ENCODE data around the gene GSS.

GSS gene

GRCh38 chr20:34955231-34956040 lies at the start of gene GSS, which contains the start of gene MYH7B:
TSS of gene GSS (minus strand) at chr20:34955806. CDS start at chr20:34951852, 3,954 bp downstream.
TSS of gene MYH7B (plus strand) at chr20:34955868. CDS start at chr20:34978006, 22,138 bp downstream.
- DNase-seq: peak; percentile 94

- no peak for DNase-seq
Measured at GRCh38 chr20:35004749-35005462, 49.3 kb upstream of the GSS start.

DNA sequence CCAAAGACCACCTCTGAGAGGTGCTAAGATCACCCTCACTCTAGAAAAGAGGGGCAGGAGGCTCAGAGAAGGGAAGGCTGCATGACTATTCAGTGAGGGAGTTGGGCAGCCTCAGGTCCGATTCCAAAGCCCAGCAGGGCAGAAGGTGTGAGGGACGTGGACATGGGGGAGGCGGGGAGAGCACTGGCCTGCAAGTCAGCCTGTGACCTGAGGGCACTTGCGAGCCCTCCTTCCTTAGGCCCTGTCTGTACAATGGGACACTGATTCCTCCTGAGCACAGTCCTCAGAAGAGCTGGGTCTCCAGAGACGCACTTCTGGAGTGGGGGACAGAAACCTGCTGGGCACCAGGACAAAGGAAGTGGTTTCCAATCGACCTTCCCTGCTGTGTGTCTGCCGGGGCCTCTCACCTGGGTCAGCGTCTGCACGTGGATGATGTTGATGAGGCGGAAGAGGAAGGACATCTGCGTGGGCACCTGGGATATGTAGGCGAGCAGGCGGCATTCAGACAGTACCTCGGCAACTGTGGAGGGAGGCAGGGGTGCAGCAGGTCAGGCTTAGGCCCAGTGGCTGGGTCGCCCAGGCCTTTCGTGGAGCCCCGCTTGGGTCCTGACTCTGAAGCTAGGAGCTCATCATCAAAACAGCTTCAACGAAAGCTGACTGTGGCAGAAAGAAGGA lies 48.6 kb upstream of the GSS start:
- no peak for DNase-seq

DNA sequence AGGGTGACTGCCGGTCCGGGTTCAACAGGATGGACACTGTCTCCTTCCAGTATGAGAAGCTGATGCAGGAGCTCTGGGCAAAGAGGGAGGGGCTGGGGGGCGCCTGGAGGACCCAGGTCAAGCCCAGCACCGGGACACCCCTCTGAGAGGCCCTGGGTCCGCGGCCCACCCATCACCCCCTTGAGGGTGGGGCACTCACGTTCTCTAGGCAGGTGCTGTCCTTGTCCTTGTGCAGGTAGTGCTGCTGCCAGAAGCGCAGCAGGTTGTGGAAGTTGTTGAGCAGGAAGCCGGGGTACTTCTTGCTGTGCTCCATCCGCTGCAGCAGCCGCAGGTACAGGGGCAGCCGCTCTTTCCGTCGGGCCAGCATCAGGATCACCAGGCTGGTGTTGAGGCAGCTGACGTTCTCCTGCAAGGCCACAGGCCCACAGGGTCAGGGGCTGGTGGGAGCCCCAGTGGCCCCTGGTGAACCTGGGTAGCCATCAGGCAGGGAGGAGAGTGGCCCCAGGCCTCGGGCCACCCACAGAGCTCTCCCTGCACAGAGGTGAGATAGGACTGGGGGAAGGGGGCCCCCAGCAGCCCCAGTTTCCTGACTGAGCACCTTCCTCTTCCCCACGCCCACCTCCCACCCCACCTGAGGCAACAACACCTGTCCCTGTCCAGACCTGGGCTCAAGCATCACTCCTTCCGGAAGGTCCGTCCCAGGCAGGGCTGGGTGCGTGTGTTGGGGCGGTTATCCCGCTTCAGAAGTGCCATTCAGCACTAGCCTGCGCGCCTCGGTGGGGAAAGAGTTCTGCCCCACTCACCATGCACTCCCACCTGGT lies 47.8 kb upstream of the GSS start:
- no peak for DNase-seq

DNA sequence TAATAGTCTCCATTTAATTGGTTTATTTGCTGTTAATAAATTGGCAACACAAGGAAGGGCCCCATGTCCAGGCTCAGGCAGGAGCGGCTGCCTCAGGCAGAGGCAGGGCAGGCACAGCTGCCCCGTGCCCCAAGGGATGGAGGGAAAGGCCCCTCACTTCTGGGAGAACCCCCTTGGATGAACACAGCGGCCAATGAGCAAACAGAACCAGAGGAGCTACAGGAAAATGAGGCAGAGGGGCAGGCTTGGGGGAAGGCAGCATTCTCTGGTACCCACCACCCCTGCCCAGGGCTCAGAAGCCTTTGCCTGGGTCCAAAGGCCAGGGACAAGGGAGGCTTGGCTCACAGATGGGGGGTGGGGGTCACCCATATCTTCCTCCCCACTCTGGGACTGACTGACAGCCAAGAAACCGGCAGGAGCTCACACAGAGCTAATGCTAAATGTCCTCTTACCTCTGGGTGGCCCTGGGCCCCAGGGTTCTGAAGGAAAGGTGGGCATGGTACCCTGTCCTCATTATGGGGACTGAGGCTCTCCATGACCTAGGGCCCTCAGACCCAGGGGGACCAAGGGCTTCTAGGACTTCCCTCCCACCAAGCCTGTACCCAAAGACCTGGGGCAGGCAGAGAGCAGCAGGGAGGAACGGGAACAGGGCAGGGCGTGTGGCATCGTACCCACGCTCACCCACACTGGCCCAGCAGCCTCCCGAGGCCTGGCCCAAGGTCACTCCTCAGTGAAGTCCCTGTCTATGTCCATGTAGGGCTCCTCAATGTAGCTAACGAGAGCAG lies 47.0 kb upstream of the GSS start:
- DNase-seq: no peak

GRCh38 chr20:35001596-35002362 lies 46.2 kb upstream of the GSS start:
- no peak for DNase-seq

GRCh38 chr20:35000922-35001595 lies 45.5 kb upstream of the GSS start:
- DNase-seq: no peak

DNA sequence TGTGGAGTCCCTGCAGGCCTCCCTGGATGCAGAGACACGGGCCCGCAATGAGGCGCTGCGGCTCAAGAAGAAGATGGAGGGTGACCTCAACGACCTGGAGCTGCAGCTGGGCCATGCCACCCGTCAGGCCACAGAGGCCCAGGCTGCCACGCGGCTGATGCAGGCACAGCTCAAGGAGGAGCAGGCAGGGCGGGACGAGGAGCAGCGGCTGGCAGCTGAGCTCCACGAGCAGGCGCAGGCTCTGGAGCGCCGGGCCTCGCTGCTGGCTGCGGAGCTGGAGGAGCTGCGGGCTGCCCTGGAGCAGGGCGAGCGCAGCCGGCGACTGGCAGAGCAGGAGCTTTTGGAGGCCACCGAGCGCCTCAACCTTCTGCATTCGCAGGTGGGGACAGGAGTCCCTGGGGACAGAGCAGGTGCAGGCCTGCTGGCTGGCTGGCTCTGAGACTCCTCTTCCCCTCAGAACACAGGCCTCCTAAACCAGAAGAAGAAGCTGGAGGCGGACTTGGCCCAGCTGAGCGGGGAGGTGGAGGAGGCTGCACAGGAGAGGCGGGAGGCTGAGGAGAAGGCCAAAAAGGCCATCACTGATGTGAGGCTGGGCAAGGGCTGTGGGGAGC lies 44.8 kb upstream of the GSS start:
- no peak for DNase-seq

GRCh38 chr20:34999782-35000181 lies 44.2 kb upstream of the GSS start:
- no peak for DNase-seq

DNA sequence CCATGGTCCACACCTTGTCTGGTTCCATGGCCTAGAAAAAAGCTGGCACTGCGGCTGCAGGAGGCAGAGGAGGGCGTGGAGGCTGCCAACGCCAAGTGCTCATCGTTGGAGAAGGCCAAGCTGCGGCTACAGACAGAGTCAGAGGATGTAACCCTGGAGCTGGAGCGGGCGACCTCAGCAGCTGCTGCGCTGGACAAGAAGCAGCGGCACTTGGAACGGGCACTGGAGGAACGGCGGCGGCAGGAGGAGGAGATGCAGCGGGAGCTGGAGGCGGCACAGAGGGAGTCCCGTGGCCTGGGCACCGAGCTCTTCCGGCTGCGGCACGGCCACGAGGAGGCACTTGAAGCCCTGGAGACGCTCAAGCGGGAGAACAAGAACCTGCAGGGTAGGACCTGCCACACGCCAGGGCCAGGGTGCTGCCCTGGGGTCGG lies 43.4 kb upstream of the GSS start:
- DNase-seq: no peak

DNA sequence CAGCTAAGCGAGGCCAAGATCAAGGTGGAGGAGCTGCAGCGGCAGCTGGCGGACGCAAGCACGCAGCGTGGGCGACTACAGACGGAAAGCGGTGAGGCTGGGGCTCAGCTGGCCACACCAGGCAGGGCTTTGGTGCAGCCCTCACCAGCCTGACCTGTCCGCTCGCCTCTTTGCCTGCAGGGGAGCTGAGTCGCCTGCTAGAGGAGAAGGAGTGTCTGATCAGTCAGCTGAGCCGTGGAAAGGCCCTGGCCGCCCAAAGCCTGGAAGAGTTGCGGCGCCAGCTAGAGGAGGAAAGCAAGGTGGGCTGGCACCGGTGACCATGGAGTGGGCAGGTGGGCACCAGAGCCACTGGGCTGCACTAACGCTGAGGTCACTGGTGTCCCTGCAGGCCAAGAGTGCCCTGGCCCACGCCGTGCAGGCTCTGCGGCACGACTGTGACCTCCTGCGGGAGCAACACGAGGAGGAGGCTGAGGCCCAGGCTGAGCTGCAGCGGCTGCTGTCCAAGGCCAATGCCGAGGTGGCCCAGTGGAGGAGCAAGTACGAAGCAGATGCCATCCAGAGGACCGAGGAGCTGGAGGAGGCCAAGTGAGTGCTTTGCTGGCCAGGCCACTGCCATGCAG lies 42.8 kb upstream of the GSS start:
- no peak for DNase-seq

- DNase-seq: no peak
Measured at GRCh38 chr20:34997774-34998173, 42.2 kb upstream of the GSS start.

- DNase-seq: no peak
Measured at GRCh38 chr20:34997131-34997561, 41.5 kb upstream of the GSS start.

- DNase-seq: no peak
Measured at GRCh38 chr20:34996243-34997028, 40.8 kb upstream of the GSS start.

- no peak for DNase-seq
Measured at GRCh38 chr20:34995696-34996095, 40.1 kb upstream of the GSS start.

- DNase-seq: no peak
Measured at GRCh38 chr20:34995192-34995591, 39.6 kb upstream of the GSS start.

- DNase-seq: no peak
Measured at GRCh38 chr20:34994509-34995131, 39.0 kb upstream of the GSS start.

DNA sequence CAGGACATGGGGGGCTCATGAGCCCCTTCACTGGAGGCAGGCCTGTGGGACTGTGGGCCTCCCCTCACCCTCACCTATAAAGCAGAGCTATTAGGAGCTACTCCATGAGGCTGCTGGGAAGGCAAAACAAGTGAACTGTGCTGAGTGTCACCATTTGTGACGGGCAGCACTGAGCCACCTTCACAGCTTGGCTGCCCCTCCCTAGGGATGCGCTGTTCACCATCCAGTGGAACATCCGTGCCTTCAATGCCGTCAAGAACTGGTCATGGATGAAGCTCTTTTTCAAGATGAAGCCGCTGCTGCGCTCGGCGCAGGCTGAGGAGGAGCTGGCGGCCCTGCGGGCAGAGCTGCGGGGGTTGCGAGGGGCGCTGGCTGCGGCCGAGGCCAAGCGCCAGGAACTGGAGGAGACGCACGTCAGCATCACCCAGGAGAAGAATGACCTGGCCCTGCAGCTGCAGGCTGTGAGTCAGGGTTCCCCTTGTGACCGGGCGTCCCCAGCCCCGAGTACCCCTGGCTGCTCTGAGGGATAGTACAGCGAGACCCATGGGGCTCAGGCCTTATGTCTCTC lies 38.4 kb upstream of the GSS start:
- DNase-seq: no peak

Measured in activated effector memory CD4-positive, alpha-beta T cell treated with Interleukin-2 at 50 U/mL for 16 hours (primary cell).